ENCODE results near the gene GTF2H2C_2.
"Not testable (repeated sequence)": the region's sequence is repeated elsewhere in the genome, so short reads cannot be mapped to it uniquely, and the experiment has no call there.

Gene GTF2H2C_2

DNA sequence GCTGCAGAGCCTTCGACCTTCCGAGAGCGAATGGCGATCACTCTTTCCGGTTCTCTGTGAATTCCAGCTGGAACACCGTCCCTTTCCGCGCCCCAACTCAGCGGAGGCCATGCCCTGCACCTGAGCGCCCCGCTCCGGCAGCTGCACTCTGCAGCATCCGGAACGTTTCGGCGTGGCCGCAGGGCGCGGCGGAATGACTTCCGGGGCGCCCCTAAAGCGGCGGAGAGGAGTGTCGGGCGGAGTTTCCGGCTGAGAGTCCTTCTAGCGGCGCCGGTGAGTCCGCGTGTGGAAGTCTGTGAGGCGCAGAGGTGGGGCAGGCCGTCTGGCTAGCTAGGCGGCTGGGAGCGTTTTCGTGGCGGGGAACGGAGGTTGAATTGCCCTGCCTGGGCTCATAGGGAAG is at the start of gene GTF2H2C_2:
TSS of gene GTF2H2C_2 (plus strand) at position 252 of the 400 bp plus-strand sequence.
- not testable (repeated sequence) for DNase-seq

- DNase-seq = not testable (repeated sequence)
These were observed 14.0 kb upstream of the GTF2H2C_2 start for GRCh38 chr5:70400984-70401686.

GRCh38 chr5:70421322-70421721 is 6.2 kb downstream of the GTF2H2C_2 start:
- DNase-seq = not testable (repeated sequence)

DNA sequence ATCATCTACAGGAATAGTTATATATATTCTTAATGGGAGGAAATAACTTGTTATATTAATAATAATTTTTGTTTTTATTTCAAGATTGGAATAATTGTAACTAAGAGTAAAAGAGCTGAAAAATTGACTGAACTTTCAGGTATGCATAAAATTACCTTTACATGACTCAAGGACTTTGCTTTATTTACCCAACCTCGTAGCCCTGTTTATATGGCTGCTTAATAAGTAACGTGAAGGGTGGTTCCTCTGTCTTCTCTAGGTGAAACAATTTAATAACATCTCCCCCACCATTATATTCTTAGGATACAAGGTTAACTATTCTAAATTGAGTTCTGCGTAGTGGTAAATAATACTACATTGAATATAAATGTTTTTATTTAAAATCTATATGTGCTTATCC is 8.0 kb downstream of the GTF2H2C_2 start:
- DNase-seq = not testable (repeated sequence)

DNA sequence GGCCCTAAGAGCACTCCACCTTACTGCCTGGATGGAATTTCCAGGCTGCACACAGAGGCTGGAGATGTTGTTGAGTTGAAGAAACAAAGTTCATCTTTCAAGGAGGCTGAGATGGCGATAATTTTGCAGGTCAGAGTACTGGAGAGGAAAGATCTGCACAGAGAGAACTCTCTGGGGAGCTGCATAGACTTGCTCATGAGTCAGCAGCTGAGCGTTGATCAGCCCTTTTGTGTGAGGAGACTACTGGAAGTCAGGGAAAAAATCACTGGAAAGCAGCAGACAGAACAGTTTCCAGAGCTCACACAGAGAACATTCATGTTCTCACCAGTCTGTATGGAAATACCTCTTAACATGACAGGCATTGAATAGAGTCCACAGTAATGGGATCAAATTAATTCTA is 23.4 kb downstream of the GTF2H2C_2 start:
- DNase-seq = not testable (repeated sequence)

DNA sequence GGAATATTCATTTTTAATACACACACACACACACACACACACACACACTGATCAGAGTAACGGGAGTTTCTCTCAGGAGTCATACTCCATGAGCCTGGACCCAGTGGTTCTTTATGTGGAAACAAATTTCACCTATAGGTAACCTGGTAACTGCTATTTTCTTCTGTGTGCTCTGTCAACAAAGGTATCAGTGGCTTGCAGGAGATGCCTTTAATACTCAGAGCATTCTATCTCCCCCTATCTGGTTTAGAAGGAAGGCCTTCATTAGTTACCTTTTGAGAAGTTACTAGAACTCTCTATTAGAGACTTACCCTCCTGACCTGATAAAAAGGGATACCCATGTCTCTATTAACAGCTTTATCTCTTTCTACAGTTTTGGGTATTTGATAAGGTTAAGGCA is 34.4 kb downstream of the GTF2H2C_2 start:
- not testable (repeated sequence) for DNase-seq

- not testable (repeated sequence) for DNase-seq
These were observed 36.2 kb downstream of the GTF2H2C_2 start for GRCh38 chr5:70451249-70451984.

- not testable (repeated sequence) for DNase-seq
These were observed 41.9 kb downstream of the GTF2H2C_2 start for GRCh38 chr5:70457093-70457492.

GRCh38 chr5:70459188-70459587 is 44.0 kb downstream of the GTF2H2C_2 start:
- DNase-seq = not testable (repeated sequence)

DNA sequence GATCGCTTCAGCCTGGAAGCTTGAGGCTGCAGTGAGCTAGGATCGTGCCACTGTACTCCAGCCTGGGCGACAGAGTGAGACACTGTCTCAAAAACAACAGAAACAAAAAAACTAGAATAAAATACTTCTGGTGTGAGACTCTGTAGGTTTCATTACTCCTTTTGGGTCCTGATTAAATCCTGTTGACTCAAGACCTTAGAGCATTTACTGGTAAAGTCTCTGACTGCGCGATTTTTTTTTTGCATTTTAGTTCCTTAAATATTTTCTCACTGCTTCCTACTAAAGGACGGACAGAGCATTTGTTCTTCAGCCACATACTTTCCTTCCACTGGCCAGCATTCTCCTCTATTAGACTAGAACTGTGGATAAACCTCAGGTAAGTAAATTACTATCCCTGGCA is 46.8 kb downstream of the GTF2H2C_2 start:
- DNase-seq = not testable (repeated sequence)

- not testable (repeated sequence) for DNase-seq
These were observed 49.0 kb downstream of the GTF2H2C_2 start for GRCh38 chr5:70464019-70464637.

GRCh38 chr5:70469926-70470509 is 54.9 kb downstream of the GTF2H2C_2 start:
- DNase-seq = not testable (repeated sequence)
